Hypothalamus (tissue), 51 donors: Measurements from ENCODE around the gene CCDC24.
A peak's percentile ranks its signal among the peaks of the same experiment; 100 is the strongest.

Source experiments
- DNase-seq, 51 donors: peaks; one replicate each; lab custom pipeline; 2025; lab: John Stamatoyannopoulos, UW

CCDC24 gene

GRCh38 chr1:44020464-44020863 lies 29.1 kb downstream of the CCDC24 start:
- no peak for DNase-seq

GRCh38 chr1:44021156-44021555 lies 29.8 kb downstream of the CCDC24 start:
- peak in 10 of 51 donors; percentile 16 to 43 (median 31) for DNase-seq

- DNase-seq = no peak
Observed at GRCh38 chr1:44021581-44022321, 30.4 kb downstream of the CCDC24 start.

GRCh38 chr1:44024031-44024902 lies 32.9 kb downstream of the CCDC24 start:
- DNase-seq = no peak

GRCh38 chr1:44024903-44025525 lies 33.6 kb downstream of the CCDC24 start:
- no peak for DNase-seq

GRCh38 chr1:44025816-44026215 lies 34.4 kb downstream of the CCDC24 start:
- no peak for DNase-seq

GRCh38 chr1:44027320-44027719 lies 35.9 kb downstream of the CCDC24 start:
- no peak for DNase-seq

GRCh38 chr1:44029260-44029910 lies 38.0 kb downstream of the CCDC24 start:
- peak in 5 of 51 donors; percentile 43 to 65 (median 61) for DNase-seq

GRCh38 chr1:44029911-44030604 lies 38.7 kb downstream of the CCDC24 start:
- DNase-seq = peak in 50 of 51 donors; percentile 55 to 97 (median 89)

- peak in 42 of 51 donors; percentile 33 to 87 (median 72) for DNase-seq
Observed at GRCh38 chr1:44030605-44031251, 39.3 kb downstream of the CCDC24 start.

- DNase-seq = peak in 18 of 51 donors; percentile 26 to 75 (median 42)
Observed at GRCh38 chr1:44031252-44032169, 40.1 kb downstream of the CCDC24 start, which contains the start of gene SLC6A9. TSS of gene SLC6A9 (minus strand) at chr1:44031462. CDS start at chr1:44024277, 7,185 bp downstream.

GRCh38 chr1:44032170-44032790 lies 40.9 kb downstream of the CCDC24 start:
- no peak for DNase-seq

GRCh38 chr1:44033041-44033575 lies 41.7 kb downstream of the CCDC24 start:
- no peak for DNase-seq

GRCh38 chr1:44033756-44034155 lies 42.4 kb downstream of the CCDC24 start:
- DNase-seq = peak in 1 of 51 donors; percentile 11

GRCh38 chr1:44034423-44034822 lies 43.0 kb downstream of the CCDC24 start:
- DNase-seq = no peak

- DNase-seq = no peak
Observed at GRCh38 chr1:44034976-44035716, 43.7 kb downstream of the CCDC24 start.
